NK-92 treated with Interleukin-12 subunit alpha and Interleukin-12 subunit beta, amount 100 ng/mL, for 24 hours (cell line): Measurements from ENCODE around the gene EBF3.

Experiments used
- DNase-seq: peaks from one replicate; lab custom pipeline; 2025; lab: John Stamatoyannopoulos, UW

The EBF3 gene

DNA sequence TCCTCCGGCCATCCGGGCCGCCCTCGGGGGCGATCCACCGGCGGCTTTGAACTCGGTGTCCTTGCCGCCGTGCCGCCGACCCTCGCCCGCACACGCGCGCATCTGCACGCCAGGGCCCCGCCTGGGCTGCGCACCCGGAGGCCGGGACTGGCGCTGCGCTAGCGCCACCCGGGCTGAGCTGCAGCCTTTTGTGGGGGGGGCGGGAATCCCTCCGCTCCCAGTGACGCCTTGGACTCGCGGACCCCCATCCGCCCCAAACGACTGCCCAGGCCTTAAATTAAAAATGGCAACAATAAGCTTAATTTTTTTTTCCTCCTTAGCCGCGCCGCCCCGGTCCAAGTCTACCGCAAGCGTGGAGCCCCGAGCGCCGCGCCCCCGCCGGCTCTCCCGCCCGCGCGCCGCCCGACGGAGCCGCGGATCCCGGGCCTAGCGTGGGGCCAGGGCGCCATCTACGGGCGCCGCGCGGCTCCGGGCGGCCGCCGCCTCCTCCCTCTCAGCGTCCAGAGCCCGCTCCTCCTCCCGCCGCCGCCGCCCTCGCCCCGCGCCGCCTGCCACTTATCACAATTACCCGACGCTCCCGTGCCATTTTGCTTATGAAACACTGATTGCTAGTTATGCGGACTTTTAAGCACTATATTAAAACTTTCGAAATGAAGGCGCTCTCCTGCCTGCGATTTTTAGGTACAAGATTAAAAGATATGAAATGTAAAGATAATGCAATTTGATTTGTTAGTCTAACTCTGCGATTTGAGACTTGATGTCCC is 7.5 kb upstream of the EBF3 start:
- DNase-seq, result no peak

DNA sequence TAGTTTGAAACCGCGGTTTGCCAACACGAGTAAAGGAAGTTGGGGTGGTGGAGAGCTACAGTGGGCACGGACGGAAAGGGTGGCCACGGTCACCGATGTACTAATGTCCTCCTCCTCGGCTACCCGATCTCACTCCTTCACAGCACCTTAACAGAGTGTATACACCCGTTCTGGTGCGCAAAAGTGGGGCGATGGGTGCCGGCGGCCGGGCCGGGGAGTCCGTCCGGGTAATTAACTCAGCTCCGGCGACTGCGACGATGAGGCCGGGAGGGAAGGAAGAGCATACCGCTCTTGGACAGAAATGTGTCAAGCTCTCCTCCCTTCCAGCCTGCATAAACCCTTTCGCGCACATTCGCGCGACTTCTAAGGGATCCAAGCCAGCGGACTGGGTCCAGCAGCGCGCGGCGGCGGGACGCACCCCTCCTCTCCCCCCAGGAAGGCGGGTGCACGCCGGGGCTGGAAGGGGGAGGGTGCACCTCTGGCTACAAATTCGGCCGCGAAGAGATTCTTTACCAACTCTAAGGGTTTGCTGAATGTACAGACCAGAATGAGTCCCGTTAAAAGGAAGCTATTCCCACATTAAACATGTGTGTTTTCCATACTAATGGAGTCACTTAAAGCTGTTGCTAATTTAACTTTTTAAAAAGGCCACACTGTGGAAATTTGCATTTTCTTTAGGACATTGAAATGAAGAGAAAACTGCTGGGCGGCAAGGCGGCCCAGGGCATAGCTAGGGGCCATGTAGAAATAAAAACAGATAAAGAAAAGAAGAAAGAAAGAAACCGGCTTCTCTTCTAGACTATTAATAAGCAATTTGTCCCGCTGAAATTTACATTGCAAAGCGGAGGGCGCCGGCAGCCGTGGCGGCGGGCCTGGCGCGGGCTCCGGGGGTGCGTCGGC is 6.6 kb upstream of the EBF3 start:
- no peak for DNase-seq

DNA sequence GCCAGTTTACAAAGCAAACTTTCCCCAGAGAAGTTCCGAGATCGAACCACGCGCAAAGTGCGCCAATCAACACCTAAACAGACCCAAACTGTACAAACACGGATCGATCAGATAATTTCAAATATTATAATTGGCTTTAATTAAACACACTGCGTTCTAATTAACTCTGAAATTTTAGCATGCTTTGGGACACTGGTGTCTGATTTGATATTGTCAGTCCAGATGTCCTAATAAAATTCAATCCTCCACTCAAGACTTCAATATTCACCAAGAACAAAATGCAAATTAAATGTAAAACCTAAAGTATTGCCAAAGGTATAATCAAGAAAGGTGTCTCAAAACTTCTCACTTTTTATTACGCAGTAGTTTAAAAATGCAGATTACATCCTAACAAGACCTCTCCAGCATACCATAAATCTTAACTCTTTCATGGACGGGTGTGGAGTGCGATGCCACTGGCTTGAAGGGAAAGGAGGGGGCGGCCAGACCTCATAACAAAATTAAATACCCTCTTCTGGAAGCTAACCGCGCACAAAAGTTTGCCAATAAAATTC is 5.9 kb upstream of the EBF3 start:
- no peak for DNase-seq

DNA sequence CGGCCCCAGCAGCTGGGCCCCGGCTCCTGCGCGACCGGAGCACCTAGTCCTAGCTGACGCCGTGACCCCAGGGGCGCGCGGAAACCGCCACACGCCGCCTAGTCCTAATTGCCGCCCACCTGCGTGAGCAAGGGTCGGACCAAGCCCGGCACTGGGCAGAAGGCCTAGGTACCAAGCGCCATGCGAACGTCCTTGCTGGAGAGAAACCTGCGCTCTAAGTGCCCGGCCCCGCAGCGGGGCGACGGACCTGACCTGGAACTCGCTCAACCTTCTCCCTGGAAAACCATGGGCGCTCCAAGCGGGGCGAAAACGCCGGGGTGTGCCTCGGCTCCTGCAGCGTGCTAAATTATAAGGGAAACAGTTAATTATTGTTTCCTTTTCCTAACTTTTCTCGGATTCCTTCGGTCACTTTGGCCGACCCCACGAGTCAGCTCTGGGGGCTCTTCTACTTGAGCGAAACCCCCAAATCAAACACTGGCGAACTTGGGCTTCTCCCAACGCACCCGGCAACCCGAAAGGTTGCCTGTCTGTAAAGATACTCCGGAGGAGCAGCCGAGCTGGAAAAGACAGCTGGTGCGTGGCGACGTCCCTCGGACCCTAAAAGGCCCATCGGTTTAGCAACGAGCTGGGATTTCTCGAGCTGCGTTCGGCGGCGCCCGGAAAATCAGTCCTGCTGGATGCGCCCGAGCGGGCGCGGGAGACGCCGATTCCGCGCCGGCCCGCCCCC is 5.3 kb upstream of the EBF3 start:
- DNase-seq, result no peak

DNA sequence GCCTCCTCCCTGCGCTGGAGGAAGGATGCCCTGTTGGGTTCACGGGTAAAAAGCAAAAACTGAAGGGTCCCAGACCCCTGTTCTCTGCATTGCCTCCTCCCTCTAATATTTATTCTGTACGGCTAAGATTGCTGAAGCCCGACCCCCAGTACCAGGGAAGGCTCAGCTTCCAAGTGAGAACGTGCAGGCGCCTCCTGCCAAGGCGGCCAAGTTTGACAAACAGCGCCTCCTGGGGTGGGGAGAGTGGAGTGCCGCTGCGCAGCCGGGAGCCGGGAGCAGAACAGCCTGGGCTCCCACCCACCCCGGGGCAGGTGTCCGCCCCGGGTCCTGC is 4.7 kb upstream of the EBF3 start:
- DNase-seq, result no peak

DNA sequence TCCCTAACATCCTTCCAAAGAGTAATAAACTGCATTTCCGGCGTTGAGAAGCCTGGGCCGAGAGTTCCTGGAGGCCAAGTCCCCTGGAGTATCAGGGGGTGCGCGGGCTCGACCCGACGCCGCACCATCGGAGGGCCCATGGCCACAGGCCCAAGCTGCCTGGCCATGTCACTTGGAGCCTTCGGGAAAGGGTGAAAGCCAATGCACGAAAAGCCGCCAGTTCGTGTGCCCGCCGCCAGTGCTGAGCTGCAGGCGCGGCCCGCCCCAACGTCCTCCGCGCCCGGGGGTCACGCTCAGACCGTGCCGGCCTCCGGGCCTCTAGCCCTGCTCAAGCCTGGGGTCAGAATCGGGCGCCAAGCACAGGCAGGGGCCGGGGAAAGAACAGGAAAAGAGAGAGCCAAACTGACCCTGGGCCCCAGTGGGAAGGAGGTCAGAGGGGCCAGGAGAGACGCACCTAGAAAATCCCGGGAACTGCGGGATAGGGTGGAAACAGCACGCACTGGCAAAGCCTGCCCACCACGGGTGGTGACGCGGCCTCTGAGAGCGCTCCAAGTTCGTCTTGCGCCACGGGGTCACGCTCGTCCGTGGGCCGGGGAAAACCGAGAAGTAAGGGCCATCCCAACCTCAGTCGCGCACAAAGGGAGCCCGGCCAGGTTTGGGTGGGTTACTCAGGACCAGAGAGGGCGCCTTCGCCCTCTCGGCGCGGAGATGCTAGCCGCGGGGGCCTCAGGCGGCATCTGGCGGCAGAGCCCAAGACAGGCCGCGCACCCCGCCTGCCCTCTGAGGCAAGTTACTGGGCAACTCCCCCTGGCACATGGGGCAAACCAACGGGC is 4.2 kb upstream of the EBF3 start:
- no peak for DNase-seq

DNA sequence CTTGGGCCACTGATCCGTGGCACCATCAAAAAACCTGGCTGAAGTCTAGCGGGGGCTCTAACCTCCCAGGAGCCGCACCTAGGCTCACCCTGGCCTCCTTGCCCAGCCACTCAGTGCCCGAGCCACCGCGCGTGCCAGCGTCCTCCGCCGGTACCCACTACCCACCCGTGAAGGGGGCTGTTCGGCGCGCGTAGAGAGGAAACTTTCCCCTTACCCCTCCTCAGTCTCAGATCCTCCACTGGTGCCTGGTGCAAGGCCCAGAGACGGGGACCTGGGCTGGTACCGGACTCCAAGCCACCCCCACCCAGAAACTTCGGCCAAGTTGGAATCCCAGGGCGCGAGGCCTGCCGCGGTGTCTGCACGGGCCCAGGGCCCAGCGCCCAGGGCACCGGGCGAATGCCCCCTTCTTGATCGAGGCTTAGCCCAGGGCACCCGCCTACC is 3.5 kb upstream of the EBF3 start:
- DNase-seq, result no peak

DNA sequence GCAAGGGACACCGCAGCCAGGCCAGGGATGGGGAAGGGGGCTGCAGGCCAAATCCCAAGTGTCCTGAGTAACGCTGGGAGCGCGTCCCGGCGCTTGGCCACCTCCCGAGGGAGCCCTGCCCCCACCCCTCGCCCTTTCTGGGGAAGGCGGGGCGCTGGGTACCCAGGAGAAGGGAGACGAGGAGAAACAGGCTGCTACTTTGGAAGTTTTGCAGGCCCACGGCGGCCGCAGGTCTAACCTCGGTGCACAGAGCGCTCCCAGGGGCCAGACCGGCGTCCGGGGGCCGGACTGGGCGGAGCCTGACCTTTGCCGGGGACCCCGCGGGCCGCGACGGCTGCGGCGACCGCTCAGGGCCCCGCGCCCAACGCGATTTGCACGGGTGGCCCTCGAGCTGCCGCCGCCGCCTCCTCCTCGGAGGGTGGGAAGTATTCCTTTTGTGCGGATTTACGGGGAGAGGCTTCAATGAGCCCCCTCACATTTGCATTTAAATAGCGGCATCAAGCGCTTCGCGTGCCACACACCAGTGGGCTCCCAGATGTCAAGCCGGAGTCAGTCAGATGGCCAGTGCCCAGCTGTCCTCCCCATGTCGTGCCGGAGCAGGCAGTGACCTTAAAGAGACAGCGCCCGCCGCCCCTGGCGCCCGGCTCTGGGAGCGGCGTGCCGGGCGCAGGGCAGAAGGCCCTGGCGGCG is 3.0 kb upstream of the EBF3 start:
- DNase-seq, result no peak

DNA sequence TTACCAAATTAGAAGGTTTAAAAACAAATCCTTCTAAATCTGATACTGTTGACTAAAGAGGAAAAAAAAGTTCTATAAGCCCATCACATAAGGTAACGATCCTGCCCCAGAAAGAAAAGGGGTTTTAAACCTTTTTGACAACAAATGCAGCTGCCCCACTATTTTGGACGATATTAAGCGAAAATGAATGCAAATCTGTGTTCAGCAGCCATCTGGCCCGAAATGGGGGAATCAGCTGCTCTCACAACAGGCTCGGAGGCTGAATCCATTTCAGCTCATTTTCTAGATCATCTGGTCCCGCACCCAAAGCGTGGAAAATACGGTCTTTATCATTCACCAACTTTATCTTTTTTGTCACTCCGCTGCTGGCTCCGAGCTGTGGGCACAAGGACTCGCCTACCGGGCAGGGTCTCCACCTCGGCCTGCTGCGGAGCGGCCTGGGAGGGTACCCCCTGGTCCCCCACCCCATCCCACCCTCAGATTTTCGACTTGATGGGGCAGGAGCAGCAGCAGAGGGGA is 2.4 kb upstream of the EBF3 start:
- DNase-seq, result no peak

DNA sequence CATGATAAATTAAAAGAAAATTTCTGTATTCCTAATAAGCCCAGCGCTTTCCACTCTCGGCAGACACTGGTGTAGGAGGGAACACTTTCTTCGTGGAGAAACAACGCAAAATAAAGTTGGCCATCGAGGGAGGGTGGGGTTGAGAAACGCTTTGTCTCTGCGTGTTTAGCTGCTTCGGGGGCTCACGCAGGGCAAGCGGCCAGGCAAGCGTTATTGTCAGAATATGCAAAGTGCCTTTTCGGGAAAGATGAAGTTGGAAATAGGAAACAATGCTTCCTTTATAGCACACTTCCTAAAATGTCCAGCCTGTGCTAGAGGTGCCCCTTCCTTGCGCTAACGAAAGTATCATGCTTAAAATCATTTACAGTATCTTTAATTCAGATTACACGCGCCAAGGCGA is 1.9 kb upstream of the EBF3 start:
- no peak for DNase-seq

DNA sequence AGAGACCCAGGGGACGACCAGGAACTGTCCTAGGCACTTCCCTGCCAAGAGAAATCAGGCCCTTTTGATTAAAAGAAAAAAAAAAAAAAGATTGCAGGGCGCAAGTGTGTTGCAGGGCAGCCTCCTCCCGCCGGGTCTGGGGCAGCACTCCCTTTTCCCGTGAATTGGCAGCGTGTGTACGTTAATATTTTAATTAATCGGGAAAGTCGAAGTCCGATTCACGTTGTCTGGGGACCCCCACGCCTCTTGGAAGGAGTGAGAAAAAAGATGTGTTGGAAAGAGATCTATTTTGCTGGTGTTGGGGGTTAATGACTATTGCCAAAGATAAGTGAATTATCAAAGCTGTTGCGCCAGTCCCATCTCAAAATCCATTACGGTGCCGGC is 1.3 kb upstream of the EBF3 start:
- DNase-seq, result no peak

DNA sequence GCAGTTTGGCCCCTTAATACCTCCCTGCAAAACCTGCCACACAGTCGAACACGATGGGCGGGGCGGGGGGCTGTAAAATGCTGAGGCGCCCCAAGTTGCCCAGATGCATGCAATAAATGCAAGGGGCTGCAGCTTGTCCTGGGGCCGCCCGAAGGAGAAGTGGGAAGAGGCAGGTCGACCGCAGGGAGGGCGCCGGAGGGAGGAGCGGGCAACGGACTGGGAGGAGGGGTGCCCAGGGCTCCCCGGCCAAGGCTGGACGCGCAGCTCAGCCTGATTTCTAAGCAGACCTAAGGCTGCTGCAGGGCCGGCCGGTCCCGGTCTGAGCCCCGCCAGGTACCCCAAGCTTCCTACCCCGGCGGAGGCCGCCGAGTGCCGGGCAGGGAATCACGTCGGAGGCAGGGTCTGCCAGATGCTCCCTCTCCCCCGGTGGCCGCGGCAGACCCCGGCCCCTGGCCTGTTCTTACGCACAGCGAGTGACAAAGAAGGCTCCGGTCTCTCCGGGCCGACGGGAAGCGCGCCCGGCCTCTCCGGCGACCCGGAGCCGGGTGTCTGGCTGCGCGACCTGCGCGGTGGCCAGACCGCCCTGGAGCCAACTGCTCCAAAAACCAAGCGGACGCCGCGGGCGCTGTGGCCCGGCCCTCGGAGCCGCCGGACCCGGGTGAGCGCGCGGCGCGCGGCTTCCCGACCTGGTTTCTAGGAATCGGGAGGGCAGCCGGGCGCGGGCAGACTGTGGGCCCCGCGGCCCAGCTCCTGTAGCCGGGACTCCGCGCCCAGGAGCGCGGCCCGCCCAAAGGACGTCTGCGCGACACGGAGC is 744 bp upstream of the EBF3 start:
- no peak for DNase-seq

DNA sequence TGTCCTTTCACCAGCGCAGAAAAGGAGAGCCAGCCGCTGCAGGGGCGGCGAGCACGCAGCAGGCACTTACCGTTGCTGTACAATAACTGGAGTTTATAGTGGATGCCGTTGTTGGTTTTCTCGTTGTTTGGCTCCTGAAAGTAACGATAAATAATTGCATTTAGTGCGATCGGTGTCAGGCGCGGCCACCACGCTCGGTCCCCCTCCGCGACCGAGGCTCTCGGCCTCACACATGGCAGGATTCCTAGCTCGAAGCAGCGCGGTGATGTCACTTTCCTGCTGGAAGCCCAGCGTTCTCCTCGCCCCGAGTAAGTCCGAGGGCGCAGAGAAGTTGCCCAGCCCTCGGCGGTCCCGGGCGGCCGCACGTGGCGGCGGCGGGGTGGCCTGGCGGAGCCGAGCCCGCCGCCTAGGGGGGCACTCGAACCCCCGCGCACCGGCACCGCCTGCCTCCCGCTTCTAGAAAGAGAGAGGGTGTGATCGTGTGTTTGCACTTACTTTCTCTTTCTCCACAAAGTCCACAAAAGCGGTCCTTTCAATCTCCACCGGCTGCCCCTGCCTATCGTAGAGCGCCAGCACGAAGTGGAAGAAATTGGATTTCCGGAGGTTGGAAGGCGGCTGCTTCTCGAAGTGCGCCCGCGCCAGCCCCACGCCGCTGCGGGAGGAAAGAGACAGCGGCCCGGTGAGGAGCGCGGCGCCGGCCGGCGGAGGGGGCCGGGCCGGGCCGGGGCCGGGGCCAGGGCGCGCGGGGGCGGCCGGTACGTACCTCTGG is 1.0 kb downstream of the EBF3 start:
- DNase-seq, result no peak

DNA sequence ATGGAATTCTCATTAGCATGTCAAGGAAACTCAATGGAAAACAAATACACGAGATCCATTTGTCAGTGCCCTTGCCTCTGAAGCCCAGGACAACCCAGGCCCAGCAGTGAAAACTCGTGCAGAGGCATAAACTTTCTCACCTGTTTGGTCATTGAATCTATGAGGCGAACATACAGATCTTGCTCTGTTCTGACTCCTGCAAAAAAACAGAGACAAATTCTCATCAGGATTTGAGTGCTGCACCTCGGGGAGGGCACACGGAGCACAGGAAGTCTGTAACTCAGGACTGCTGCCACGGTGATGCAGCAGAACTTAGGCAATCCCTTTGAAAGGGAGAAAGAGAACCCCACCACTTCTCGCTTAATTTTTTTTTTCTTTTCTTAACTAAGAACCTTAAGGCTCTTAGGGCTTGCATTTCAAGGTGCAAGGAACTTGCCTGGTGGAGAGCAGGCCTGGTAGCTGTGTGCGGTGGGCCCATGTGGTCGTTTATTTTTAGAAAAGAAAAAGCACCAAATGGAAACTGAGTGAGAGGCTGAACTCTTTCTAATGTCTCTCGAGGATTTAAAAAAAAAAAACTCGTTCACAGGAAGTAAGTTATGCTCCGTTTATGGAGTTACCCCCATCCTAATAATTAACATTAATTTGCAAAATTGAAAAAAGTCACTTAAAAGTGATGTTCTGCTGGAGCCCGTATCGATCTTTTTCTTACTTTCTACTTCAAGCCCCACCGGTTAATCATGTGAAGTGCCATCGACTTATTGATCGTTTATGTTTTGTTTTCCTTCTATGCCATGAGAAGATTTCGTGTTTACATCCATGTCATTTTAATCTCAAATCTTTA is 1.8 kb downstream of the EBF3 start:
- DNase-seq, result no peak

DNA sequence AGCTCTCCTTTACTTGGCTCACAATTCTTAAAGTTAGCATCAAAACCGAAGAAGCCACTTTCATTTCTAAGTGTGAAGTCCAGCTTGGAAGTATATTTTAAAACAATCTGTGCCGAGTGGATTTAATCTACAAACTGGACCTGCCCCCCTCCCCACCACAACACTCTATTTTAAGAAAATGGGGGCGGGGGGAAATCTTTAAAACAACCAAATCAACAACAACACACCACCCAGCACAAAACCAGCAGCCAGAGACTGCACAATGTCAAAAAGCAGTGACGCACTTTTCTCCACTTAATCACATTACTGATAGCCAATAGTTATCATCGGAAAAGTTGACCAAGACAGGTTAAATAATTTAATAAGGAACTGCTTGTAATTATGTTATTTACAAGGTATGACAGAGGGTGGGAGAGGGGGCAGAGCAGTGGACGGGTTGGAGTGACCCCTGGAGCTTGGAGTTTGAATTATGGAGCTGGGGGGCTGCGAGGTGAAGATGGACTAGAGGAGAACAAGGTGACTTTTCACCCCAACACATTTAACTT is 2.8 kb downstream of the EBF3 start:
- DNase-seq, result no peak

DNA sequence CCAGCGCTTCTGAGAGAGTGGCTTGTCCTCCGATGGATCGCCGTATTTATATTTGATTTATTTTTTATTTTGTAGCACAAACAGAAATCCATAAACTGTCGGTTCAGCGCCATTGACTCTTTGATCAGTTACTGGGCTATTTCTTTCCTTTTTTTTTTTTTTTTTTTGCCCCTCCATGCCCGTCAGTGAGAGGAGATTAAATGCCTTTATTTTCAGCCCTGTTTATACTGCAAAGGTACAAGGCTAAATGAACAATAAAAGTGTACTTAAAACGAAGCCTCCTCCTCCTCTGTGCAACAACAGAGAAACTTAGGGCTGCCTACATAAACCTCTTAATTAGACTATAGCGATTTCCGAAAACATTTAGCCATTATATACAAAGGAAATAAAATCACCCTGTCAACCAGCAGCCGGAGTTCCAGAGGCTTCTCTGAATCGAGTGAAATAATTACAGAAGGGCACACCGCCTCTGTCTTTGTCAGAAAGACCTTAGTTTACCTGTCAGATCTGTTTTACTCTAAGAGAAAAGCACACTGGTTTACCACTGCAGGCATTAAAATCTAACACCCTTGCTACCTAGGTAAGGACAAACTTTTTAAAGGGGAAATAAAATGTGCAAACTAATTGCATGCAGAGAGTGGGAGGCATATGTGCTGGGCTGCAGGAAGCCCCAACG is 3.5 kb downstream of the EBF3 start:
- DNase-seq, result no peak
